Measurements from ENCODE around the gene AGRN. TPM values are rescaled to one million over a fixed set of nuclear protein-coding genes. Genes with fewer than 3 reads are reported as not detected.
"Not testable (repeated sequence)": the region's sequence is repeated elsewhere in the genome, so short reads cannot be mapped to it uniquely, and the experiment has no call there.

AGRN gene
- polyA plus RNA-seq (ENCODE audit: insufficient read depth in 1 of 5, insufficient read length in 5 of 5, low replicate concordance in 1 of 5), result 100 to 1,000 TPM in 4 of 5 donors, 10 to 100 TPM in 1; 95.1 to 196 (median 121) TPM
- long read RNA-seq, donor 1, partial matches to known transcripts, result 22 of 25 reads
- long read RNA-seq, donor 1, other reads (novel, unspliced or antisense), result 0 of 25 reads
- long read RNA-seq, donor 2, full-length matches to known transcripts, result 1 of 1 reads
- long read RNA-seq, donor 2, partial matches to known transcripts, result 0 of 1 reads
- long read RNA-seq, donor 2, other reads (novel, unspliced or antisense), result 0 of 1 reads
- long read RNA-seq, donor 3, full-length matches to known transcripts, result 6 of 11 reads
- long read RNA-seq, donor 3, partial matches to known transcripts, result 5 of 11 reads
- long read RNA-seq, donor 3, other reads (novel, unspliced or antisense), result 0 of 11 reads
- long read RNA-seq, donor 4, full-length matches to known transcripts, result 4 of 27 reads
- long read RNA-seq, donor 4, partial matches to known transcripts, result 23 of 27 reads
- long read RNA-seq, donor 4, other reads (novel, unspliced or antisense), result 0 of 27 reads
- long read RNA-seq, donor 5, partial matches to known transcripts, result 17 of 19 reads
- long read RNA-seq, donor 5, other reads (novel, unspliced or antisense), result 0 of 19 reads
- long read RNA-seq, donor 6, full-length matches to known transcripts, result 8 of 26 reads
- long read RNA-seq, donor 6, partial matches to known transcripts, result 18 of 26 reads
- long read RNA-seq, donor 6, other reads (novel, unspliced or antisense), result 0 of 26 reads
- long read RNA-seq, donor 7, full-length matches to known transcripts, result 4 of 16 reads
- long read RNA-seq, donor 7, partial matches to known transcripts, result 12 of 16 reads
- long read RNA-seq, donor 7, other reads (novel, unspliced or antisense), result 0 of 16 reads
- long read RNA-seq, donor 8, full-length matches to known transcripts, result 4 of 25 reads
- long read RNA-seq, donor 8, partial matches to known transcripts, result 21 of 25 reads
- long read RNA-seq, donor 8, other reads (novel, unspliced or antisense), result 0 of 25 reads

- no peak for DNase-seq
These were observed at the start of gene AGRN for GRCh38 chr1:1020000-1020404. TSS of gene AGRN (plus strand) at chr1:1020120. CDS start at chr1:1020173, 53 bp downstream.

GRCh38 chr1:970242-970972, 49.5 kb upstream of the AGRN start:
- DNase-seq, result no peak

- no peak for DNase-seq
These were observed 48.8 kb upstream of the AGRN start for GRCh38 chr1:970973-971730.

GRCh38 chr1:971751-972506, 48.0 kb upstream of the AGRN start:
- DNase-seq, result no peak

DNA sequence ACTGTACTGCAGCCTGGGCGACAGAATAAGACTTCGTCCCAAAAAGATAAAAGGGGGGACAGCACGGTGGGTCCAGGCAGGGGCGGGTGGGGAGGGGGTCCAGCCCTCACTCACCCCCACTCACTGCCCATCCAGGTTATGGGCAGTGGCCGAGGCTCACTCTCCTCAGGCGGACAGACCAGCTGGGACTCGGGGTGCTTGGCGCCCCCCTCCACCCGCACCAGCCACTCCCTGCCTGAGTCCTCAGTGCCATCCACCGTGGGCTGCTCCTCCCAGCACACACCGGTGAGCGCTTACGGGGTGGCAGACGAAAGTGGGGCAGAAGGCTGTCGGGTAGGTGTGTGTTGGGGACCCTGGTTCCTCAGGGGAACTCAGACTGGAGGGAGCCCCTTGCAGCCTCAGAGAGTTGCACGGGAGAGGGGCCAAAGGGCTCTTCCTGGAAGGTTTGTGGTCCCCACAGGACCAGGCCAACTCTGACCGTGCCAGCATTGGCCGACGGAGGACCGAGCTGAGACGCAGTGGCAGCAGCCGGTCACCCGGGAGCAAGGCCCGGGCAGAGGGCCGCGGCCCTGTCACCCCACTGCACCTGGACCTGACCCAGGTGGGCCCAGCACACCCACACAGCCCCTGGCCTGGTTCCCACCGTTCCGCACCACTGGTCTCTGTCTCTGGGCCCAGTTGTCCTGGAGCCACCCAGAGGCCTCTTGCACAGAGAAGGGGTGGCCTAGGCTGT, 47.0 kb upstream of the AGRN start:
- no peak for DNase-seq

DNA sequence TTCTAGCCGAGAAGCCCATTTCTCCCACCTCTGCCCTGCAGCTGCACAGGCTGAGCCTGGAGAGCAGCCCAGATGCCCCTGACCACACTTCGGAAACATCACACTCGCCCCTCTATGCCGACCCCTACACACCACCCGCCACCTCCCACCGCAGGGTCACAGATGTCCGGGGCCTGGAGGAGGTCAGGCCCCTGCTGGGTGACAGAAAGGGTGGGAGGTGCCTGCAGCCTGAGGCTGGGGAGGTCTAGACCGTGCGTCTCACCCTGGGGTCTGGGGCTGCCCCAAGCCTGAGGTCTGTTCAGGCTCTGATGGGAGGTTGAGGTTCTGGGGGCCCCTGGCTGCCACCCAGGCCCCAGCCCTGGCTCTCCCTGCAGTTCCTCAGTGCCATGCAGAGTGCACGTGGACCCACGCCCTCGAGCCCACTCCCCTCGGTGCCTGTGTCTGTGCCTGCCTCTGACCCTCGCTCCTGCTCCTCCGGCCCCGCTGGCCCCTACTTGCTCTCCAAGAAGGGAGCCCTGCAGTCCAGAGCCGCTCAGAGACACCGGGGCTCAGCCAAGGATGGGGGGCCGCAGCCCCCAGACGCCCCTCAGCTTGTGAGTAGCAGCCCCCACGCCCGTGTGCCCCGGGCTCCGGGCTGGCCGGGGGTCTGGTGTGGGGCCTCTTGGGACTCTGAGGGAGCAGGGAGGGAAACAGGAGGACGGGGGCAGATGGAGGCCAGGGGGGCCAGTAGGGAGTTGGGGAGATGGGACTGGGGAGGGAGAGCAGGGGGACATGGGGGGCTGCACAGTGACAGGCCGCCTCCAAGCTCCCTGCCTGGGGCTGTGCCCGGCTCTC, 46.2 kb upstream of the AGRN start:
- DNase-seq, result no peak

DNA sequence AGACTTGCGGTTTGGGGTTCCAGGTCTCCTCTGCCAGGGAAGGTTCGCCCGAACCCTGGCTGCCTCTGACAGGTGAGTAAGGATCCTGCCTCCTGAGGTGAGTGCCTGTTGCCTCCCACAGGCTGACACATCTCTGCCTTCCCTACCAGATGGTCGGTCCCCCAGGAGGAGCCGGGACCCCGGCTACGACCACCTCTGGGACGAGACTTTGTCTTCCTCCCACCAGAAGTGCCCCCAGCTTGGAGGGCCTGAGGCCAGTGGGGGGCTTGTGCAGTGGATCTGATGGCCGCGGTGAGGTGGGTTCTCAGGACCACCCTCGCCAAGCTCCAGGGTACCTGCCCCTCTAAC, 45.7 kb upstream of the AGRN start:
- DNase-seq, result no peak

DNA sequence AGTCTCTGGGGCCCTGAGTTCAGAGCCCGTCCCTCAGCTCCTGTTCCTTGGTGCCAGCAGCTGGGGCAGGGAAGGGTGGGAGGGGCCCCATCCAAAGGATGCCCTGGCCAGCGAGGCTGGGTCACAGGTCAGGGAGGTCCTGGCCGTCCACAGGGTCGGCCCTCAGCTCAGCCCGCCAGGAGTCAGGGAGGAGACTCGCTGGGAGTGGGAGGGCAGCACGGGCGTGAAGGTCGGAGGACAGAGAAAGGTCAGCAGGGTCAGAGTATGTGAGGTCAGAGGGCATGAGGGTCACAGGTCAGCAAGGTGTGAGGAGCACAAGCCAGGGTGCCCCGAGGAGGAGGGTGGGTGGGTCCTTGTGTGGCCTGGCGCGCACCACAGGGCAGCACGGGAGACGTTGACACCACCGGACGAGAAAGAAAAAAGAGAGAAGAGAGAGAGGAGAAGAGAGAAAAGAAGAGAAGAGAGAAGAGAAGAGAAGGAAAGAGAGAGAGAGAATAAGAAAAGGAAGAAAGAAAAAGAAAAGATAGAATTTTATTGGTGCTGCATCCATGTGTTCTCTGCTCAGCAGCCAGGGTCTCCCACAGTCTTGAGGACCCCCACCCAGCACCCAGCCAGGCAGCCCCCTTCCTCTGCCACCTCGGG, 45.1 kb upstream of the AGRN start:
- no peak for DNase-seq

- no peak for DNase-seq
These were observed 44.6 kb upstream of the AGRN start for GRCh38 chr1:975365-975764.

DNA sequence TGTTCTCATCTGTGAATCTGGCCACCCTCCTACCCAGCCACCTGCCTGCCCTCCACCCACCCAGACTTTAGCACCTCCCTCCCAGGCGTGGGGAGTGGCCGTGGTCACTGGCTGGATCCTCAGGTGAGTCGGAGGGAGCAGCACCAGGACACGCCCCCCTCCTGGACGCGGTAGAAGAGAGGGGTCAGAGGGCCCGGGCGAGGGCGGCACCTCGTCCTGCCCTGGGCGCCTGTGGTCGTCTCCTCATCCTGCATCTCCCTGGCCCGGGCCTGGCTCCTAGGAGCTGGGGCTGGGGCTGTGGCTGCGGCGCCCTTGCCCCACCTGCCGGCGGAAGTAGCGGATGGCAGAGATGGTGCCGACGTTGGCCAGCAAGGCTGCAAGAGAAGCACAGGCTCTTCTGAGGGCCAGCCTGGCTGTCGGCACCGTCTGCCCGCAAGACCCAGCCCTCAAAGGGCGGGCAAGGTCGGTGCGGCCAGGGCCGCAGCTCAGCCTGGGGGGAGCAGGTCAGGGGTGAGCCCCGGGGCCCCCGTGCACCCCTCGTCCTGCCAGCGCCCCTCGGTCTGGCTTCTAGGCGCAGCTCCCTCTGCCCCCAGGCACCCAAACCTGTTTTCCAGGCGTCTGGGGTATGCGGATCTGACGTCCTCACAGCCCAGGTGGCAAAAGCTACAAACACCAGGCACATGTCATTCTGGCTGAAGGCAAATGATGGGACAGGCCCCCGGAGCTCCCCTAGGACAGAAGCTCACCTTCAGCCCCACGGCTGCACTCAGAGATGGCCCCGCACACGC, 43.8 kb upstream of the AGRN start:
- peak; percentile 38 to 48 for DNase-seq

GRCh38 chr1:976791-977190, 43.1 kb upstream of the AGRN start:
- DNase-seq, result not testable (repeated sequence)

GRCh38 chr1:978069-978834, 41.7 kb upstream of the AGRN start:
- no peak for DNase-seq

GRCh38 chr1:978835-979743, 40.8 kb upstream of the AGRN start:
- no peak for DNase-seq

DNA sequence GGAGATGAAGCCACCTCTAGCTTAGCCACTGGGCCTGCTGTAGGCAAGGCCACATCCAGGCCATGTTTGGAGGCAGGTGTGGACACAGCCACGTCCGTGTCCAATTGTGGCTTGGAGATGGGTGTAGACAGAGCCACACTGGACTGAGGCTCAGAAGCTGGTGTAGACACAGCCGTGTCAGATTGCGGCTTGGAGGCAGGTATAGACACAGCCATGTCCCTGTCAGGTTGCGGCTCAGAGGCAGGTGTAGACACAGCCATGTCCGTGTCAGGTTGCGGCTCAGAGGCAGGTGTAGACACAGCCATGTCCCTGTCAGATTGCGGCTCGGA, 40.2 kb upstream of the AGRN start:
- no peak for DNase-seq

GRCh38 chr1:980137-980571, 39.8 kb upstream of the AGRN start:
- no peak for DNase-seq
